ENCODE results near the gene DBF4. TPM values are rescaled to one million over a fixed set of nuclear protein-coding genes. Genes with fewer than 3 reads are reported as not detected.
"Not testable (repeated sequence)": the region's sequence is repeated elsewhere in the genome, so short reads cannot be mapped to it uniquely, and the experiment has no call there.

DBF4 gene
- total RNA-seq, 2 donors from 2014 or later: 7.3 to 12.6 TPM

- no peak overlapping the region for H3K27ac ChIP-seq
- H3K9me3 ChIP-seq: no peaks in the 10 kb centered on the region
- no peaks in the 10 kb centered on the region for H3K4me1 ChIP-seq (ENCODE audit: control insufficient read depth in 1 of 2, low read depth in 2 of 2)
- no peaks in the 10 kb centered on the region for H3K36me3 ChIP-seq
- TF ChIP-seq, protein P1, sequence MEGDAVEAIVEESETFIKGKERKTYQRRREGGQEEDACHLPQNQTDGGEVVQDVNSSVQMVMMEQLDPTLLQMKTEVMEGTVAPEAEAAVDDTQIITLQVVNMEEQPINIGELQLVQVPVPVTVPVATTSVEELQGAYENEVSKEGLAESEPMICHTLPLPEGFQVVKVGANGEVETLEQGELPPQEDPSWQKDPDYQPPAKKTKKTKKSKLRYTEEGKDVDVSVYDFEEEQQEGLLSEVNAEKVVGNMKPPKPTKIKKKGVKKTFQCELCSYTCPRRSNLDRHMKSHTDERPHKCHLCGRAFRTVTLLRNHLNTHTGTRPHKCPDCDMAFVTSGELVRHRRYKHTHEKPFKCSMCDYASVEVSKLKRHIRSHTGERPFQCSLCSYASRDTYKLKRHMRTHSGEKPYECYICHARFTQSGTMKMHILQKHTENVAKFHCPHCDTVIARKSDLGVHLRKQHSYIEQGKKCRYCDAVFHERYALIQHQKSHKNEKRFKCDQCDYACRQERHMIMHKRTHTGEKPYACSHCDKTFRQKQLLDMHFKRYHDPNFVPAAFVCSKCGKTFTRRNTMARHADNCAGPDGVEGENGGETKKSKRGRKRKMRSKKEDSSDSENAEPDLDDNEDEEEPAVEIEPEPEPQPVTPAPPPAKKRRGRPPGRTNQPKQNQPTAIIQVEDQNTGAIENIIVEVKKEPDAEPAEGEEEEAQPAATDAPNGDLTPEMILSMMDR (IDR thresholded peaks at IDR 0.05): no peak
- no peak for ATAC-seq (ENCODE audit: insufficient number of reproducible peaks, low FRiP score, low read depth)
- no peaks in the 10 kb centered on the region for H3K27me3 ChIP-seq (replicated peaks; ENCODE audit: insufficient read depth)
- no peak for DNase-seq (ENCODE audit: low spot score)
- H3K4me3 ChIP-seq: no peak overlapping the region
Measured at GRCh38 chr7:87918740-87919139, 42.4 kb downstream of the DBF4 start.

- no peak for DNase-seq (ENCODE audit: low spot score)
- no peaks in the 10 kb centered on the region for H3K9me3 ChIP-seq
- H3K27me3 ChIP-seq (replicated peaks; ENCODE audit: insufficient read depth): no peaks in the 10 kb centered on the region
- TF ChIP-seq, protein P1 (IDR thresholded peaks at IDR 0.05): no peak
- no peak for ATAC-seq (ENCODE audit: insufficient number of reproducible peaks, low FRiP score, low read depth)
- H3K27ac ChIP-seq: no peak overlapping the region
- no peak overlapping the region for H3K4me3 ChIP-seq
- H3K36me3 ChIP-seq: no peaks in the 10 kb centered on the region
- H3K4me1 ChIP-seq (ENCODE audit: control insufficient read depth in 1 of 2, low read depth in 2 of 2): no peaks in the 10 kb centered on the region
Measured at GRCh38 chr7:87919875-87920274, 43.6 kb downstream of the DBF4 start.

GRCh38 chr7:87920578-87920977 is 44.3 kb downstream of the DBF4 start:
- no peak overlapping the region for H3K27ac ChIP-seq
- no peak for ATAC-seq (ENCODE audit: insufficient number of reproducible peaks, low FRiP score, low read depth)

GRCh38 chr7:87922759-87923395 is 46.6 kb downstream of the DBF4 start:
- H3K27me3 ChIP-seq (replicated peaks; ENCODE audit: insufficient read depth); H3K36me3 ChIP-seq; H3K4me3 ChIP-seq; H3K9me3 ChIP-seq; DNase-seq (ENCODE audit: low spot score); H3K27ac ChIP-seq; ATAC-seq (ENCODE audit: insufficient number of reproducible peaks, low FRiP score, low read depth); H3K4me1 ChIP-seq (ENCODE audit: control insufficient read depth in 1 of 2, low read depth in 2 of 2): not testable (repeated sequence)

More at GRCh38 chr7:87920578-87920977, 44.3 kb downstream of the DBF4 start:
- H3K9me3 ChIP-seq: no peaks in the 10 kb centered on the region
- no peaks in the 10 kb centered on the region for H3K27me3 ChIP-seq (replicated peaks; ENCODE audit: insufficient read depth)
- DNase-seq (ENCODE audit: low spot score): no peak
- TF ChIP-seq, protein P1 (IDR thresholded peaks at IDR 0.05): no peak
- no peak overlapping the region for H3K4me3 ChIP-seq
- H3K4me1 ChIP-seq (ENCODE audit: control insufficient read depth in 1 of 2, low read depth in 2 of 2): no peaks in the 10 kb centered on the region
- H3K36me3 ChIP-seq: no peaks in the 10 kb centered on the region

DNA sequence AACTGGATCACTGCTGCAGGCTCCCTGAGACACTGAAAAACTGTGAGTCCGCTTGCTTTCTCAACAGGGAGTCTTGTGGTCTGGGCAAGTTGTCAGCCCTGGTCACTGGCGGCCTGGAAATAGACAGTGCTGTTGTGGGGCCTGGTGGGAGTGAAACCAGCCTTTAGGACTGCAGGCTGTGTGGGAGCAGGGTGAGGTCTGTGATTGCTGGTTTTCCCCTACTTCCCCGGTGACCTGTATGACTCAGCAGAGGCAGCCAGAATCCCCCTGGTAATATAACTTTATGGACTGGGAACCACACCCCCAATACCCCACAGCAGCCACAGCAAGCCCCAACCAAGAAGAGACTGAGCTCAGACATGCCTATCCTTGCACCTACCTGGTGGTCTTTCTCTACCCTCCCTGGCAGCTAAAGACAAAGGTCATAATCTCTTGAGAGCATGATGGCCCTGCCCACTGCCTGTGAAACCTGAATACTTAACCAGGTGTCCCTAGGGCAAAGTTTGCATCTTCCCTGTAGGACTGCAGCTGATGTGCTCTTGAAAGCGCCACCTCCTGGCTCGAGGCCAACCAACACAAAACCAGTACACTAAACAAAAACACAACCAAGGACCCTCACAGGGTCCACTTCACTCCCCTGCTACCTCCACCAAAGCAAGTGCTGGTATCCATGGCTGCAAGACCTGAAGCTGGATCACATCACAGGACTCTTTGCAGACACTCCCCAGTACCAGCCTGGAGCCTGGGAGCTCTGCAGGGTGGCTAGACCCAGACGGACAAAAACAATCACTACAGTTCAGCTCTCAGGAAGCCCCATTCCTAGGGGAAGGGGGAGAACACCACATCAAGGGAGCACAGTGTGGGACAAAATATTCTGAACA is 50.5 kb downstream of the DBF4 start:
- TF ChIP-seq, protein P1 (IDR thresholded peaks at IDR 0.05): no peak
- no peak overlapping the region for H3K4me3 ChIP-seq
- H3K27ac ChIP-seq: no peak overlapping the region
- H3K4me1 ChIP-seq (ENCODE audit: control insufficient read depth in 1 of 2, low read depth in 2 of 2): no peaks in the 10 kb centered on the region
- no peaks in the 10 kb centered on the region for H3K36me3 ChIP-seq
- no peak for DNase-seq (ENCODE audit: low spot score)
- ATAC-seq (ENCODE audit: insufficient number of reproducible peaks, low FRiP score, low read depth): no peak
- H3K9me3 ChIP-seq: no peaks in the 10 kb centered on the region
- no peaks in the 10 kb centered on the region for H3K27me3 ChIP-seq (replicated peaks; ENCODE audit: insufficient read depth)

All from thoracic aorta (tissue), 2 donors.